ENCODE data around the gene MEIS2.

MEIS2 gene

GRCh38 chr15:37045859-37046740 lies 54.2 kb downstream of the MEIS2 start:
- in situ Hi-C loops (cut with MboI; ENCODE audit: low sequenced_read_pairs): no loop called here

GRCh38 chr15:37044915-37045648 lies 55.3 kb downstream of the MEIS2 start:
- in situ Hi-C loops (cut with MboI; ENCODE audit: low sequenced_read_pairs): no loop called here

GRCh38 chr15:37041836-37042235 lies 58.5 kb downstream of the MEIS2 start:
- in situ Hi-C loops (cut with MboI; ENCODE audit: low sequenced_read_pairs): no loop called here

DNA sequence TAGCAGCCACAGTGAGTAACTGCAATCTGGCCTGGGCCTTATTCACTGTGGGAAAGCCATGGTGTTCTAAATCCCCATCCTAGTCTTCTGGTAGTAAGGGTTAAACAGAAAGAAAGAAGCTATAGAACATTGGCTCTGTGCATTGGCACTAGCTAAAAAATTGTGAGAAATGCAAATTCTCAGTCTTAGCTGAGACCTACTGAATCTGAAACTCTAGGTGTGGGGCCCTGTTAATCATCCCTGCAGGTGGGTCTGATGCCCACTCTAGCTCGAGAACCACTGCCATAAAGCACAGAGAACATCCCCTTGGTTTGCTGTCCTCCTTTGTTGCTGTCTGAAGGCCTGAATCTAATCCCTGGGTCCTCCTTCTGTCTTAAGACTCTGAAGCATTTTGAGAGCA lies 59.3 kb downstream of the MEIS2 start:
- in situ Hi-C loops (cut with MboI; ENCODE audit: low sequenced_read_pairs): no loop called here

GRCh38 chr15:37040072-37040742 lies 60.1 kb downstream of the MEIS2 start:
- in situ Hi-C loops (cut with MboI; ENCODE audit: low sequenced_read_pairs): no loop called here

DNA sequence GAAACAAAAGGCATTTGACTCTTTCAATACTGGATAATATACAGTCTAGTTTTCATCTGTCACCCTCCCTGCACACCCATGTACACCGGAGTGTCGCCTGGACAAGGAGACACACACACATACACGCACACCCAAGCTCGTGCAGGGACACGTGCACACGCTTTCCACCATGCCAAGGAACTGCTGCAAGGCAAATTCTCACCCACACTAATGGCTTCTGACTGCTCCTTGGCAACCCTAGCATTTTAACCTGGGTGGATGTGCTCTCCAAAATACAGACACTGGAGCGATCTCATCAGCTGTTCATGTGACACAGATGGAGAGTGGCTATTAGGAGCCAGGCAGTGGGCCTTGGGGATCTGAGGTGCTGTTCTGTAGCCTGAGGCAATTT lies 61.6 kb downstream of the MEIS2 start:
- in situ Hi-C loops (cut with MboI; ENCODE audit: low sequenced_read_pairs): no loop called here

- in situ Hi-C loops (cut with MboI; ENCODE audit: low sequenced_read_pairs): no loop called here
Observed at GRCh38 chr15:37037850-37038715, 62.3 kb downstream of the MEIS2 start.

GRCh38 chr15:37037071-37037655 lies 63.2 kb downstream of the MEIS2 start:
- in situ Hi-C loops (cut with MboI; ENCODE audit: low sequenced_read_pairs): no loop called here

DNA sequence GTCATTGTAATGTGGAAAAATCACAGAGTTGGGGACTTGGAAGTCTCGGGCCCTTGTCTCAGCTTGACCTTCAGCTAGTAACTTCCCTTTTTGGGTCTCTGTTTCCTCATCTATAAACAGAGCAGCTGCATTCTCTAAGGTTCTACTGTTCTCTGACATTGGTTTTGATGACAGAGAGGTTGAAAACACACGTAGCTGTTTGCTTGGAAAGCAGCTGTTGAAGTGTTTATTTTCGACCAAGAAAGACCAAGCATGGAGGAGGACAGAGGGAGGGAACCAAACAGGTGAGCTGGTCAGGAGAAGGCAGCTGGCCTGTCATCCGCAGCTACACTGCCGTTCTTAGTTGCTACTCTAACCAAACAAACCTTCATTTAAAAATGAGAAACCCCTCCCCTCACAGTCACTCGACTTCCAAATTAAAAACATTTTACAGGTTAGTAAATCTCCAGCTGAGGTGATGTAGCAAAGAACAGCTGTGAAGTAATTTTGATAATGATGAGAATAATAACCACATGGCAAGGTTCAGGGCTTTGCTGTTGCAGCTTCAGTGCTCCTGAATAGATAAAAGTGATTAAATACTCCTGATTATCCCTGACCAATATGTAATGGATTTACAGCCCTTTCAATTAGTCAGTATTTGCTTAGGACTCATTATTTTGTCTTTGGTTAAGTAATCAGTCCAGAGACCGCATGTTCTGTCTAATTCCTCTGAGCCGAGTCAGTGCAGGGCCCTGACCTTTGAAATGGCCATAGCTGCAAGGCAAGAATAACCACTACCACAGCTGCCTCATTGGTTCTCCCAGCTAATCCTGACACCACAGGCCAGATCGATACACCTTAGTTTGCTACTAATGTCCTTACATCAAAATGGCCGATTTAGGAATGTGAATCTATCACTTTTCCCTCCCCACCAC lies 65.3 kb downstream of the MEIS2 start:
- in situ Hi-C loops (cut with MboI; ENCODE audit: low sequenced_read_pairs): no loop called here

GRCh38 chr15:37034392-37034791 lies 66.0 kb downstream of the MEIS2 start:
- in situ Hi-C loops (cut with MboI; ENCODE audit: low sequenced_read_pairs): no loop called here

- in situ Hi-C loops (cut with MboI; ENCODE audit: low sequenced_read_pairs): no loop called here
Observed at GRCh38 chr15:37032091-37032775, 68.1 kb downstream of the MEIS2 start.

DNA sequence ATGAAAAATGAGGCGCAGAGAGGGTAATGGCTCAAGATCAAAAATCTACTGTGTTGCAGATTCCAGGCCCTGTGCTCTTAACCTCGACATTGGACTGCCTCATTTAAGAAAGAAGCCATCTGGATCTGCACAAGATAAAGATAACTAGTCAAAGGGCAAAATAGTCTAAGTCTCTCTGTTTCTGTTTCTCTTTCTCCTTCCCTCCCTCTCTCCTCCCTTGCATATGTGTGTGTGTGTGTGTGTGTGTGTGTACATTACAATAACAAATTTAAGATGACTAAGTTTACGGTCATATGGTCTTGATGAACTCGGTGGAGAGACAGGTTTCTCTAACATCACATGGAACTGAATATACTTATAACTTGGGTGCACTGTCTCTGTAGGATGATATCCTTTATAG lies 69.2 kb downstream of the MEIS2 start:
- in situ Hi-C loops (cut with MboI; ENCODE audit: low sequenced_read_pairs): no loop called here

DNA sequence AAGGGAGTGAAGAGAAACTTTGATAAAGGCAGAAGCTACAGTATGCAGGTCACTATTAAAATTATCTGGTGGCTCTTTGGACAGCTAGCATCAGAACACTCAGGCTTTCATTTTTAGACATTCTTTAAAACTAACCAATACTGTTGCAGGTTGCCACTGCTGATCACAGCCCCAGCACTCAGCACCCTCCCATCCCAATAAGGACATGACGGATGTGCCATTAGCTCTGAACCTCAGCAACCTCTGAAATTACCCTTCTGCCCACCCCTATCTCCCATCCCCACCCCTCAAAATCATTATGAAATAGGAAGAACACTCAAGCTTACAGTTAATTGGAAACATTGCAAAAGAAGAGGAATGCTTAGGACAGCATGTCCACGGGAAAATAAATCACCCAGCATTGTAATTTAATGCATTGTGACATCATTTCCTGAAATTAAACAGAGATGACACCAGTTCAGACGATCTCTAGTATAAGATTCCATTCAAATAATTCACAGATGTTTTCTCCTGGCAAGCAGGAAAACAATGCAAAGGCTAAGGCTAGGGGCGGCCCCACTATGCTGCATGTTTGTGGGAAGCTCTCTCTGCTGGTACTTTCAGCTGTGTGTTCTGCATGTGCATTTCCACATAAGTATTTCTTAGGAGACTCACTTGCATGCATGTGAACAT lies 71.6 kb downstream of the MEIS2 start:
- in situ Hi-C loops (cut with MboI; ENCODE audit: low sequenced_read_pairs): no loop called here

DNA sequence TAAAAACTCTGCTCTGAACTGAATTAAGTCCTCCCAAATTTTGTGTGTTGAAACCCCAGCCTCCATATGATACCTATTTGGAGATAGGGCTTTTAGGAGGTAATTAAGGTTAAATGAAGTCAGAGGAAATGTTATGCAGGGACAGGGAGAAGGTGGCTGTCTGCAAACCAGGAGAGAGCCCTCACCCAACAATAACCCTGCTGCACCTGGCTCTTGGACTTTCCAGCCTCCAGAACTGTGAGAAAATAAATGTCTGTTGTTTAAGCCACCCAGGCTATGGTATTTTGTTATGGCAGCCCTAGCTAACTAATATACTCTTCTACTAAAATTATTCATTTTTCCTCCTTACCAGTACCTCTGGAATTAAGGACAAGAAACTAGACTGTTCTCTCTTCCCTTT lies 79.5 kb downstream of the MEIS2 start:
- in situ Hi-C loops (cut with MboI; ENCODE audit: low sequenced_read_pairs): no loop called here

- in situ Hi-C loops (cut with MboI; ENCODE audit: low sequenced_read_pairs): no loop called here
Observed at GRCh38 chr15:37019479-37020433, 80.6 kb downstream of the MEIS2 start.

GRCh38 chr15:37017031-37017625 lies 83.2 kb downstream of the MEIS2 start:
- in situ Hi-C loops (cut with MboI; ENCODE audit: low sequenced_read_pairs): no loop called here

- in situ Hi-C loops (cut with MboI; ENCODE audit: low sequenced_read_pairs): no loop called here
Observed at GRCh38 chr15:37016231-37016630, 84.1 kb downstream of the MEIS2 start.
